22Rv1 (cell line): Measurements from ENCODE around the gene EGF.

Source experiments
- ZFX ChIP-seq: fragments of 450-650 bp; IDR thresholded peaks from 2 replicates; pipeline ENCODE4 v1.6.1; 2017; ENCODE audit warnings: antibody characterized with exemption, borderline replicate concordance
- TF ChIP-seq, protein P1 (sequence below): fragments of 450-650 bp; IDR thresholded peaks from 2 replicates; pipeline ENCODE4 v1.5.1; 2017; ENCODE audit warnings: mild to moderate bottlenecking

GRCh38 chr4:110033355-110034025, 120.8 kb downstream of the EGF start:
- TF ChIP-seq, protein P1, sequence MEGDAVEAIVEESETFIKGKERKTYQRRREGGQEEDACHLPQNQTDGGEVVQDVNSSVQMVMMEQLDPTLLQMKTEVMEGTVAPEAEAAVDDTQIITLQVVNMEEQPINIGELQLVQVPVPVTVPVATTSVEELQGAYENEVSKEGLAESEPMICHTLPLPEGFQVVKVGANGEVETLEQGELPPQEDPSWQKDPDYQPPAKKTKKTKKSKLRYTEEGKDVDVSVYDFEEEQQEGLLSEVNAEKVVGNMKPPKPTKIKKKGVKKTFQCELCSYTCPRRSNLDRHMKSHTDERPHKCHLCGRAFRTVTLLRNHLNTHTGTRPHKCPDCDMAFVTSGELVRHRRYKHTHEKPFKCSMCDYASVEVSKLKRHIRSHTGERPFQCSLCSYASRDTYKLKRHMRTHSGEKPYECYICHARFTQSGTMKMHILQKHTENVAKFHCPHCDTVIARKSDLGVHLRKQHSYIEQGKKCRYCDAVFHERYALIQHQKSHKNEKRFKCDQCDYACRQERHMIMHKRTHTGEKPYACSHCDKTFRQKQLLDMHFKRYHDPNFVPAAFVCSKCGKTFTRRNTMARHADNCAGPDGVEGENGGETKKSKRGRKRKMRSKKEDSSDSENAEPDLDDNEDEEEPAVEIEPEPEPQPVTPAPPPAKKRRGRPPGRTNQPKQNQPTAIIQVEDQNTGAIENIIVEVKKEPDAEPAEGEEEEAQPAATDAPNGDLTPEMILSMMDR, result no peak
- no peak for TF ChIP-seq ZFX
